ENCODE measurements around the gene CCNA2.
A peak's percentile ranks its signal among the peaks of the same experiment; 100 is the strongest.

Gene CCNA2

DNA sequence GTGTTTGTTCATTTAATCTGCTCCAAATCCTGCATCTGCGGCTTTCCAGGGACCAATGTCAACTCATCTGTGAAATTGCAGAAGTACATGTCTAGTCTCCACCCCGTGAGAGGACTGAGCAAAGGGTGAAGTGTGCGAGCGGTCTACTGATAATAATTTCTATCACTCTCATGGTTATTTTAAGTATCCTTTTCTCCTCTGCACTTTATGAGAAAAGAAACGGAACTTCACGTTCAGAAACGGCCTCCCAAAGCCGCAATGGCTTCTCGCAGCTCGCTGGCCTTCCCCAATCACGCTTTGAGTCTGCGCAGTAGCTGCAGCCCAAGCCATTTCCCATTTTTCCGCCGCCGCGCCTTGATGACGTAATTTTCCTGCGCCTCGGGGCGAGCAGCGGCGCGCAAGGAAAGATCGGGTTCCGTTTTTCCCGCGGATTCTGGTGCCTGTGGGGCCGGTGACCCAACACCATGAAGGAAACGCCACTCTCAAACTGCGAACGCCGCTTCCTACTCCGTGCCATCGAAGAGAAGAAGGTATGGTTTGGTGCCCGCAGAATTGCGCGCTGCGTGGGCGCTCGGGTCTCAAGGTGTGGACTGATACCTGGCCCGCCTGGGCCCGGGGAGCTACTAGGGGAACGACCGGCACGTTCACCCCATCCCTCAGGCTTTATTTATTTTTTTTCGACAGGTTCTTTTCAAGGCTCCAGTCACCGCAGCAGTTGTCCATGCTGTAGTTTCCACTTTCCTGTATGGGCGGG, 22.5 kb downstream of the CCNA2 start, which contains the start of gene EXOSC9:
Gene EXOSC9, plus strand, starts transcription at position 363 of the 754 bp plus-strand sequence. Its CDS starts 102 bp downstream, at position 465.
- DNase-seq: peak; percentile 85 to 95 (median 92)

DNA sequence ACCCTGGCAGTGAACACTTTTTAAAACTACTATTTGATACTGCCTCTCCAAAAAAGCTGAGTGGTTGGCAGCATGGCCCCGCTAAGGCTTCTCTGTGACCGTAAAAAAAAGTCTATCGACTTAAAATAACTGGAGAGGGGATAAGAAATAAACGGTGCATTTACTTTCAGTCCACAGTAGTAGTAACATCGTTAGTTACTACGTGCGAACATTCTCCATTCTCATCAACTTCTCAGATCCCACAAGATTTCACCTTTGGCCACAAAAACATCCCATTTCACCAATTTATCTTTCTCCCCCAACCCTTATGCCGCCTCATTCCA, 23.1 kb downstream of the CCNA2 start:
- no peak for DNase-seq

GRCh38 chr4:121799867-121800501, 23.7 kb downstream of the CCNA2 start:
- no peak for DNase-seq

DNA sequence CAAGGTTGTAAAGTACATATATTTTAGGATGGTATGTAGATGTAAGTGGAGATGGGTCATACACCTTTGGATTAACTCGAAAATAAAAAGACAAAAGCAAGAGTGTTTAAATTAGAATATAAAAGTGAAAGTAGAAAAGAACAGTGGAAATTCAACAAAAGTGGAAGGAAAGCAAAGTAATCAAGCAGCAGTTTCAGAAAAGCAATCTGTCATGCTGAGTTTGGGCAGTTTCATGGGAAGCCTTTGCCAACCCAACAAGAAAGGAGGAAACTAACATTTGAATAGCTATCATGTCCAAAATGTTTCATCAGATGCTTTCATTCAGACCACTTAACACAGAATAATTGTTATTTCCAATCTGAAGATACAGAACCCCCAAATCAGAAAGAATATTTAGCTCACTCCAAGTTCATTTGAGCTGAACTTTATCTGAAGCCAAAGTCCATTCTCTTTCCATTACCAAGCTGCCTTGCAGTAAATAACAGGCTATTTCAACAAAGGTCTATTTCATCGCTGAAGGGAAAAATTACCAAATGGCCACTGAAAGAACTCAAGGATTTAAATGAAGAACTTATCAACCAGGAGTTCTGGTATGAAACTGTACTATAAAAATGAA, 24.4 kb downstream of the CCNA2 start:
- DNase-seq: no peak

DNA sequence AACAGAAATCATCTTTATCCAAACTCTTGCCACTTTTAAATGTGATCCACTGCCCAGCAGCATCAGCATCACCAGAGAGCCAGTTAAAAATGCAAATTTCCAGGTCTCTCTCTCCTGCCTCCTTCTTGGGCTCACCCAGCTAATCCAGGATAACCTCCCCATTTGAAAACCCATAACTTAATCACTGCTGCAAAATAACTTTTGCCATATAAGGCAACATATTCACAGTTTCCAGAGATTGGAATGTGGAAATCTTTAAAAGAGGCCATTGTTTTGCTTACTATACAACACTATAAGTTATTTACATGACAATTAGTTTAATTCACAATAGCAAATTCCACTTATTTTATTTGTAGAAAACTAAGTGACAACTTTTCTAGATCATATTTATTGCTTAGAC, 27.4 kb downstream of the CCNA2 start:
- no peak for DNase-seq

GRCh38 chr4:121794505-121795188, 29.0 kb downstream of the CCNA2 start:
- DNase-seq: no peak

GRCh38 chr4:121792966-121793365, 30.7 kb downstream of the CCNA2 start:
- DNase-seq: no peak

GRCh38 chr4:121791481-121791880, 32.2 kb downstream of the CCNA2 start:
- DNase-seq: no peak

DNA sequence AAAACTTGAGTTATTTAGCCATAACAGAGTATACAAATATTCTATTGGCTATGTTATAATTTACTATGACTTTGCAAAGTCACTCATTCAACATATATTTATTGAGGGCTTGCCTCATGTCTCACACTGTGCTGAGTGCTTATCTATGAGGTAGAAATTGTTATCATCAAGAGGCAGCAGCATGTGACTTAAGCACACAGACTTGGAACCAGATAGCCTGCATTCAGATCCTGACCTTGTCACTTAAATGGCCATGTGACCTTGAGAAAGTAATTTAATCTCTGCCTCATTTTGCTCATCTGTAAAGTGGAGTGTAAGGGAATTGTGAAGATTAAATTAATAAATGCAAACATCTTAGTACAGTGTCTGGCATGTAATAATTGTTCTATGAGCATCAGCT, 32.7 kb downstream of the CCNA2 start:
- DNase-seq: no peak

GRCh38 chr4:121789960-121790829, 33.5 kb downstream of the CCNA2 start:
- no peak for DNase-seq

DNA sequence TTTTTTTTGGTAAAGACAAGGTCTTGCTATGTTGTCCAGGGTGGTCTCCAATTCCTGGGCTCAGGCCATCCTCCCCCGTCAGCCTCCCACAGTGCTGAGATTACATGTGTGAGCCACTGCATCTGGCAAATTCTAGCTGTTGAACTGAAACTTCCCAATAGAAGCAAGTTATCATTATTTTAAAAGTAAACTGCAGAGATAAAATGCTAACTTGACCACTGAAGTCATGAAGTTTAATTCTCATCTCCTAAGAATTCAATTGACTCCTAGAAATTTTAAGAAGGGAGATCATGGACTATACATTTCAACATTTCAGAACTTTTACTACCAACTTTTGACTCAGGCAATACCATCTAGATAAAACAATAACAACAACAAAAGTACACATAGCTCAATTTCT, 34.2 kb downstream of the CCNA2 start:
- no peak for DNase-seq

DNA sequence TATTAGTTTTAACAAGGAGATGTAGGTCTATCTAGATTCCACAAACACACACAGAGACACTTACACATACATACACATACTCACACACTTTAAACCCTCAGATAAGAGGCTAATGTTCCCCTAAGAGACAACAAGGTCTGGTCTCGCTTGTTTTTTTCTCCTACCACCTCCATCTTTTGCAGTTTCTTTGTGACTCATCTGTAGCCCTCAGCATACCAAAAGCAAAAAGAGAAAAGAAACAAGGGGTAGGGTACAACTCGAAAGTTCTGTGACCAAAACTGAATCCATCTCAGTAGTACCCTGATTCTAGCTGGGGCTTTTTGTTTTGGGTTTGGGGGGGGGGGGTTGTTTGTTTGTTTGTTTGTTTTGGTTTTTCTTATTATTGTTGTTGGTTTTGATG, 34.8 kb downstream of the CCNA2 start:
- DNase-seq: no peak

GRCh38 chr4:121786221-121786620, 37.5 kb downstream of the CCNA2 start:
- DNase-seq: no peak

- no peak for DNase-seq
These were observed 38.2 kb downstream of the CCNA2 start for GRCh38 chr4:121785479-121785878.

- no peak for DNase-seq
These were observed 38.7 kb downstream of the CCNA2 start for GRCh38 chr4:121784975-121785374.

DNA sequence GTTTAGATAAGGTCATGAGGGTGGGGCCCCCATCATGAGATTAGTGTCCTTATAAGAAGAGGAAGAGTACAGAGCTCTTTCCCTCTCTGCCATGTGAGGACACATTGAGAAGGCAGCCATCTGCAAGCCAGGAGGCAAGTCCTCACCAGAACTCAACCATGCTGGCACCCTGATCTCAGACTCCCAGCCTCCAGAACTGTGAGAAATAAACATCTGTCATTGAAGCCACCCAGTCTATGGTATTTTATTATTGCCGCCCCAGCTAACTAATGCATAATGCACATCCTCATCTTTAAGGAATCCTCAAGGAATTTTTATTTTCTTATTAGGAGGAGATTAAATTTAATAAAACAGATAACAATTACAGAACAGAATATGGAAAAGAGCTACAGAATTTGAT, 39.3 kb downstream of the CCNA2 start:
- DNase-seq: no peak

DNA sequence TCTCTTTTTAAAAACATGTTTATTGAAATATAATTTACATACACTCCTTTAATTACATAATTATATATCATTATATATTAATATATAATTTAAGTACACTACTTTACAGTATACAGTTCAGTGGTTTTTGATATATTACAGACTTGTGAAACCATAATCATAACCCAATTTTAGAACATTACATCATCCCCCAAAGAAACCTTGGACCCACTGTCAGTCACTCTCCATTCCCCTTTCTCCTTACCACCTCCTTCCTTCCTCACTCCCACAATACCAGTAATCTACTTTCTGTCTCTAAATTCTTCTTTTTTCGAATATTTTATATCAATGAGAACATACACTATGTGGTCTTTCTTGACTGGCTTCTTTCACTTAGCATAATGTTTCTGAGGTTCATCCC, 40.5 kb downstream of the CCNA2 start:
- DNase-seq: no peak

DNA sequence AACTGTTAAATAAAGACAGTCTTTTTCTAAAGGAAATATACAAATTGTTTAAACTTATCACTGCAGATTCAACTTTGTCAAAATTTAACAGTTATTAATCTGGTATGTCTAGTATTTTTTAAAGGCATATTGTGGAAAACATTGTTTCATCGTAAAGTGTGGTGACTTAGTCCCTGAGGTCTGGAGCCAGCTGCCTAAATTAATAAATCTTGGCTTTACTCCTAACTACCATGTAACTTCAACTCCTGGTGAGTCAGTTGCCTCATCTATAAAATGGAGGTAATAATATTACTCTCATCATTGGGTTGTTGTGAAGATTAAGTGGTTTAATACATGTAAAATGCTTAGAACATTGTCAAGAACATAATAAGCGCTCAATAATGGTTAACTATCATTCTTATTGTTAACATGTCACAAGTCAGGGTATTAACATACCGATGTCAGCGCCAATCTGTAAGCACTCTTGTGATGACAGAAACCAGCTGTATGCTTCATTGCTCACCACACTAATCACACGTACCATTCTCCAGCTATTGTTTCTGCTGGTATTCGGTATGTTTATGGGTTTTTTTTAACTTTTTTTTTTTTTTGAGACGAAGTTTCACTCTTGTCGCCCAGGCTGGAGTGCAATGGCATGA, 44.6 kb downstream of the CCNA2 start:
- no peak for DNase-seq

- DNase-seq: no peak
These were observed 46.1 kb downstream of the CCNA2 start for GRCh38 chr4:121777625-121778024.

GRCh38 chr4:121776610-121777401, 46.9 kb downstream of the CCNA2 start:
- DNase-seq: no peak

DNA sequence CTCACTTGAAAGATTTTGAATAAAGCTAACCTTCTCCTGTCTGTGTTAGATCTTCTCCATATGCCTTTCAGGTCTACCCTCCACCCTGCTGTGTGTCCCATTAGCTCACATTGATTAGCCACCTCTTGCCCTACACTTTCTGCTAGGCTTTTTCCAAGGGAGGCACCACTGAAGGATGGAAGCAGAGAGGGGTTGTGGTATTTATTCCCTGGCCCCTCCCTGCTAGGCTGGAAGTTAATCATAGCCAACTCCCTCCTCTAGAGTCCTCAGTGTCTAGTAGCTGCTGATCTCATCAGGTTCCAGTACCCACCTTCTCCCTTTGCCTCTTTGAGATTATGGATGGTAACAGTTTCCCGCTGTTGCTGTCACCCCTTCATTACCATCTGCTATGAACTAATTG, 49.8 kb downstream of the CCNA2 start:
- no peak for DNase-seq

Data from activated naive CD4-positive, alpha-beta T cell (primary cell).